BE2C (cell line): ENCODE results near the gene NUDT16L1.

ENCODE experiments used
- DNase-seq: peaks from one replicate; pipeline ENCODE4 v3.0.0-alpha.2; 2020
- H3K27me3 ChIP-seq: fragments of 250-450 bp; sonication (Bioruptor Pico); 2 replicates; pipeline ENCODE4 v1.5.1; 2020; ENCODE audit warnings: mild to moderate bottlenecking
- H3K36me3 ChIP-seq: fragments of 250-450 bp; sonication (Bioruptor Pico); 2 replicates; pipeline ENCODE4 v1.5.1; 2020; ENCODE audit warnings: mild to moderate bottlenecking
- H3K4me1 ChIP-seq: fragments of 250-450 bp; sonication (Bioruptor Pico); 2 replicates; pipeline ENCODE4 v1.5.1; 2020
- H3K4me3 ChIP-seq: 2 replicates; pipeline ENCODE4 v1.5.1; 2011; ENCODE audit warnings: low read depth, low read length
- H3K9me3 ChIP-seq: fragments of 250-450 bp; sonication (Bioruptor Pico); 2 replicates; pipeline ENCODE4 v1.5.1; 2020
- CTCF ChIP-seq: IDR thresholded peaks from 2 replicates; pipeline ENCODE4 v1.5.1; 2012; ENCODE audit warnings: mild to moderate bottlenecking, low read depth, low read length

The NUDT16L1 gene

DNA sequence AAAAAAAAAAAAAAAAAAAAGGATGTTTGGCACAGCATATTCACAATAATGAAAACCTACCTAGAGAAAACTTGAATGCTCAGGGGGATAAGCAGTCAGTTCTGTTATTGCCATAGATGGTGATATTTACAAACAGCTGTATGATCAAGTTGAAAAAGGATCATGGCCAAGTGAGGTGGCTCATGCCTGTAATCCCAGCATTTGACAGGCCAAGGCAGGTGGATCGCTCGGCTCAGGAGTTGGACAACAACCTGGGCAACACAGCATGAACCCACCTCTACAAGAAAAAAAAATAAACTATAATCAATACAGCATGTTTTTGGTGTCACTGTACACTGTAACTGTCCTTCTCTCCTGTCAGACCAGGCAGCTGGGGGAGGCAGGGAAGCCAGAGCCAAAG lies 21.6 kb downstream of the NUDT16L1 start:
- H3K36me3 ChIP-seq: peaks cover 18% of the 10 kb centered on the region
- H3K9me3 ChIP-seq: no peaks in the 10 kb centered on the region
- H3K4me1 ChIP-seq: no peaks in the 10 kb centered on the region
- H3K4me3 ChIP-seq: no peak overlapping the region
- no peak for DNase-seq
- no peaks in the 10 kb centered on the region for H3K27me3 ChIP-seq
- no peak for TF ChIP-seq CTCF

GRCh38 chr16:4718466-4718865 lies 25.1 kb downstream of the NUDT16L1 start:
- H3K4me3 ChIP-seq: no peak overlapping the region
- no peaks in the 10 kb centered on the region for H3K9me3 ChIP-seq
- DNase-seq: no peak

GRCh38 chr16:4723071-4723767 lies 29.9 kb downstream of the NUDT16L1 start:
- Histone ChIP-seq H3K4me3 (no peak overlapping the region), H3K4me1 (no peaks in the 10 kb centered on the region), H3K27me3 (no peaks in the 10 kb centered on the region), H3K36me3 (peaks cover 18% of the 10 kb centered on the region), H3K9me3 (no peaks in the 10 kb centered on the region)
- TF ChIP-seq CTCF: no peak
- no peak for DNase-seq

More at GRCh38 chr16:4718466-4718865, 25.1 kb downstream of the NUDT16L1 start:
- peaks cover 10% of the 10 kb centered on the region for H3K36me3 ChIP-seq
- no peaks in the 10 kb centered on the region for H3K27me3 ChIP-seq
- H3K4me1 ChIP-seq: no peaks in the 10 kb centered on the region
- no peak for TF ChIP-seq CTCF

DNA sequence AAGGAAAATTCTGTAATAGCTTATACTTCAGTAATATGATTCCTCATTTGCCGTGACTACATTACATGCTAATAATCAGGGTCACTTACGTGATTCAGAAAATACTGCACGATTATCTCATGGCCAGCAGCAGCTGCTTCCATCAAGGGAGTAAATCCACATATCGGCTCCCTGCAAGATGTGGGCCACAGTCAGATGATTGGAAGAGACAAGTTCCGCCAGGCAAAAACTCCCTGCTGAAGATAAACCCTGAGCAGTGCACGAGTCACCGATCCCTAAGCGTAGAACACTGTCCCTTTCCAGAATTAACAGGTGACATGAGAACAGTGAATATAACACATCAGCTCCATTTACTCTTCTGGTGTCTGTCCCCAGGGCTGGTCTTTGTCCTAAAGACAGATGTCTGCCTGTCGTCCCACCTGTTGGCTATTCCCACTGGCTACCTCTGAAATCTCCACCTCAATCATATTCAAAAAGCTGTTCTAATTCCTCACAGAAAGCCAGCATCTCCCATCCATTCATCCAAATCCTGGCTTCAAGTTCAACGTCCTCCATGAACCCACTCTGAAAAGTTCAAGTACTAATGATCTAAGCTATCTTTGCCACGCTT lies 31.4 kb downstream of the NUDT16L1 start:
- Histone ChIP-seq H3K9me3 (no peaks in the 10 kb centered on the region), H3K27me3 (no peaks in the 10 kb centered on the region), H3K4me3 (no peak overlapping the region), H3K36me3 (peaks cover 25% of the 10 kb centered on the region), H3K4me1 (no peaks in the 10 kb centered on the region)
- TF ChIP-seq CTCF: no peak
- DNase-seq: no peak

DNA sequence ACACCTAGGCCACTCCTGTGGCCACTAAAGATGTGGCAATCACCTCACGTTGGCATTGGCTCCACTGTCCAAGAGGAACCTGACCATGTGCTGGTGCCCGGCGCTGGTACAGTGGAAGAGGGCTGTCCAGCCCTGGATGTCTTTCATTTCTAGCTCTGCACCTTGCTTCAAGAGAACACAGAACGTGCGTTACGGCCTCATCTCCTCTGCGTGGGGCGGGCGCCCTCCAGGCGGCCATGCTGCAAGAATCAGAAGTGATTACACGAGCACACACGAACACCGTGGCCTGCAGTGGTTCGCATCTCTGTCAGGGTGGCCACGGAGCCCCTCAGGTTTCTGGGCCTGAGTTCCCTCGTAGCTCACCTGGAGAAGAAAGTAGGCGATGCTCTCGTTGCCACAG lies 33.3 kb downstream of the NUDT16L1 start:
- TF ChIP-seq CTCF: no peak
- peaks cover 34% of the 10 kb centered on the region for H3K36me3 ChIP-seq
- no peaks in the 10 kb centered on the region for H3K4me1 ChIP-seq
- no peaks in the 10 kb centered on the region for H3K9me3 ChIP-seq
- H3K4me3 ChIP-seq: no peak overlapping the region
- no peak for DNase-seq
- no peaks in the 10 kb centered on the region for H3K27me3 ChIP-seq

DNA sequence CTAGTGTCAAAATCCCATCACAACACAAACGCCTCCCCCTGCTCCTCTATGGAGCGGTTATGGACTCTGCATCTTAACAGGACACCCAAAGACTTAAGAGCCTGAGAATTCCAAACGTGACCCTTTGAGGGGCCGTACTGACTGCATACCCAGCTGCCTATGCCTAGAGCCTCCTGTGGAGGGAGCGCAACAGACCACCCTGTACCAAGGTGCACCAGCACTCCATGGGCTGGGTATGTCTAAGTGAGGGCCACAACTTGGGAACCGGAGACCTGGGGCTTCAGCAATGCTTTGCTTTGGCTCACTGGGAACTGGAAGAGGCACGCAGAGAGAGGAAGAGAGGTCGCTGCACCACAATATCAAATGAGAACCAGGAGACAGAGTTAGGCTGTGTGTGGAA lies 35.3 kb downstream of the NUDT16L1 start:
- H3K4me3 ChIP-seq: no peak overlapping the region
- peaks cover 30% of the 10 kb centered on the region for H3K36me3 ChIP-seq
- DNase-seq: no peak
- no peak for TF ChIP-seq CTCF
- no peaks in the 10 kb centered on the region for H3K4me1 ChIP-seq
- no peaks in the 10 kb centered on the region for H3K27me3 ChIP-seq
- H3K9me3 ChIP-seq: no peaks in the 10 kb centered on the region
